K562 (cell line): ENCODE data around the gene HP1BP3. TPM values are rescaled to one million over a fixed set of nuclear protein-coding genes. Genes with fewer than 3 reads are reported as not detected.
A peak's percentile ranks its signal among the peaks of the same experiment; 100 is the strongest.

Experiments used
- ATAC-seq: fragments of 200-7000 bp; cut with Tn5 transposase; 3 replicates; pipeline ENCODE4 v1.9.1; 2020; ENCODE audit warnings: moderate library complexity
- BruUV-seq: library from RNA; stranded (reverse); fragments of 400-500 nt; replicated peaks from 2 replicates; lab custom pipeline; 2021; lab: Mats Ljungman, UMichigan
- CTCF ChIA-PET: fragments of 300-600 bp; formaldehyde crosslinking; extraction: SDS; loops from one replicate; lab custom pipeline; 2021; ENCODE audit warnings: low intra/inter-chr PET ratio; lab: Yijun Ruan, JAX
- POLR2A ChIA-PET: fragments of 300-600, 350-650 bp; sonication (Branson Sonifier 250); formaldehyde crosslinking; extraction: SDS; loops from one replicate; lab custom pipeline; 2021; ENCODE audit warnings: antibody characterized with exemption, inconsistent platforms; lab: Yijun Ruan, JAX
- DNase-seq, 4 experiments: peaks; one replicate each; pipeline versions ENCODE4 v3.0.0 to v3.0.0-alpha.2; 2011 to 2018; ENCODE audit warnings: low spot score in 3 of 4, mixed read lengths in 3 of 4; ENCODE audit errors: extremely low read depth in 1 of 4
- FAIRE-seq: peaks from 2 replicates; lab custom pipeline; 2011; peaks lifted over from hg19 to GRCh38; lab: Jason Lieb, UNC
- H2AFZ ChIP-seq: 2 replicates; pipeline ENCODE4 v1.6.0; 2011; ENCODE audit warnings: low read depth, low read length, control low read depth, inconsistent platforms
- H3K27ac ChIP-seq: fragments of 200-600 bp; 3 replicates; pipeline ENCODE4 v1.8.0; 2011; ENCODE audit warnings: low read depth, mild to moderate bottlenecking, control low read depth, inconsistent platforms, low read length, moderate library complexity, mixed read lengths; ENCODE audit errors: extremely low read depth
- H3K27me3 ChIP-seq, 2 experiments: fragments of 300-600 bp in 1 of 2; 2 replicates in 1 of 2; 3 replicates in 1 of 2; pipeline versions ENCODE4 v1.6.0 to v1.8.0; 2011; ENCODE audit warnings: inconsistent platforms in 2 of 2, low read length in 2 of 2, mild to moderate bottlenecking in 1 of 2, mixed read lengths in 1 of 2, moderate library complexity in 1 of 2; ENCODE audit not compliant: control insufficient read depth in 2 of 2, insufficient read depth in 2 of 2
- H3K36me3 ChIP-seq: fragments of 300-600 bp; 3 replicates; pipeline ENCODE4 v1.8.0; 2011; ENCODE audit warnings: mild to moderate bottlenecking, low read length, inconsistent platforms; ENCODE audit not compliant: control insufficient read depth, insufficient read depth
- H3K4me1 ChIP-seq, 2 experiments: fragments of 200-600 bp in 1 of 2; replicated peaks in 1 of 2; 2 replicates in 1 of 2; 3 replicates in 1 of 2; pipeline versions ENCODE4 v1.5.1 to v1.8.0; 2011; ENCODE audit warnings: inconsistent platforms in 2 of 2, low read length in 2 of 2, mild to moderate bottlenecking in 1 of 2, mixed read lengths in 1 of 2, moderate library complexity in 1 of 2; ENCODE audit not compliant: control insufficient read depth in 2 of 2, insufficient read depth in 2 of 2
- H3K4me2 ChIP-seq: 2 replicates; pipeline ENCODE4 v1.6.1; 2011; ENCODE audit warnings: low read length, control low read depth, inconsistent platforms, mixed read lengths; ENCODE audit not compliant: insufficient read depth
- H3K4me3 ChIP-seq: fragments of 200-600 bp; sonication (generic), shearing (Covaris generic); 2 replicates; pipeline ENCODE4 v1.5.1; 2016; ENCODE audit warnings: control low read depth, inconsistent platforms
- H3K79me2 ChIP-seq: fragments of 200-600 bp; 3 replicates; pipeline ENCODE4 v1.8.0; 2011; ENCODE audit warnings: low read length, inconsistent platforms; ENCODE audit not compliant: control insufficient read depth, insufficient read depth
- H3K9ac ChIP-seq, 2 experiments: 2 replicates each; pipeline versions ENCODE4 v1.6.0 to v1.6.1; 2011; ENCODE audit warnings: low read depth in 2 of 2, low read length in 2 of 2, control low read depth in 1 of 2, inconsistent platforms in 1 of 2, mild to moderate bottlenecking in 1 of 2, mixed read lengths in 1 of 2; ENCODE audit not compliant: insufficient read depth in 1 of 2
- H3K9me1 ChIP-seq: one replicate; pipeline ENCODE4 v1.6.0; 2011; ENCODE audit warnings: inconsistent platforms, mild to moderate bottlenecking, low read length, moderate library complexity; ENCODE audit not compliant: control insufficient read depth, insufficient read depth
- H3K9me3 ChIP-seq: replicated peaks from 2 replicates; pipeline ENCODE4 v1.5.1; 2011; ENCODE audit warnings: low read depth, low read length, inconsistent platforms; ENCODE audit not compliant: control insufficient read depth, insufficient read depth
- H4K20me1 ChIP-seq: replicated peaks from 2 replicates; pipeline ENCODE4 v1.6.1; 2011; ENCODE audit warnings: low read length, inconsistent platforms, mixed read lengths; ENCODE audit not compliant: control insufficient read depth, insufficient read depth
- E2F1 ChIP-seq: sonication (generic); formaldehyde crosslinking; IDR thresholded peaks from 2 replicates; pipeline ENCODE4 v1.8.1; 2023; ENCODE audit warnings: mild to moderate bottlenecking, missing genetic modification reagents, moderate library complexity
- LARP7 ChIP-seq: fragments of 450-650 bp; IDR thresholded peaks from 2 replicates; pipeline ENCODE4 v1.6.1; 2016
- MYC ChIP-seq, 2 experiments: fragments of 250-450 bp in 1 of 2; sonication (Bioruptor Pico) in 1 of 2; IDR thresholded peaks; 2 replicates each; pipeline versions ENCODE4 v1.5.1 to v1.6.1; 2012 to 2021; ENCODE audit warnings: low read depth in 2 of 2, borderline replicate concordance in 1 of 2, improper control_type of control experiment in 1 of 2, low read length in 1 of 2, mild to moderate bottlenecking in 1 of 2, moderate library complexity in 1 of 2
- OTX1 ChIP-seq: fragments of 450-650 bp; formaldehyde crosslinking; IDR thresholded peaks from 2 replicates; pipeline ENCODE4 v1.4.0; 2022; ENCODE audit warnings: mild to moderate bottlenecking
- TEAD2 ChIP-seq: fragments of 450-650 bp; IDR thresholded peaks from 2 replicates; pipeline ENCODE4 v1.6.1; 2016; ENCODE audit warnings: missing genetic modification characterization, control low read depth, missing compliant biosample characterization
- WGBS: fragments of 100-300 bp; shearing (Covaris generic); methylation state at CpG from one replicate; pipeline ENCODE4 v1.1.6; 2016; ENCODE audit warnings: low coverage, mixed read lengths; ENCODE audit not compliant: insufficient coverage; ENCODE audit errors: missing lambda C conversion rate; 5-methylcytosine and 5-hydroxymethylcytosine counted together
- in situ Hi-C: fragments of 300-500 bp; cut with MboI; formaldehyde crosslinking; loops from 4 replicates; pipeline ENCODE4 v1.15.0; 2018; ENCODE audit warnings: inconsistent platforms, mixed read lengths
- intact Hi-C: fragments of 100-400 bp; cut with micrococcal nuclease; formaldehyde crosslinking; loops from 2 replicates; pipeline ENCODE4 v1.14.2; 2022
- polyA plus RNA-seq, 8 experiments: library from polyadenylated mRNA; depleted of rRNA in 4 of 8; stranded (reverse) in 5 of 8; unstranded in 3 of 8; fragments of >200 nt; fragmentation: Nextera tagmentation in 2 of 8; fragmentation: Illumina TruSeq in 1 of 8; extraction: Ambion mirVana in 2 of 8; extraction: Trizol in 1 of 8; gene quantifications; 2 replicates each; pipeline versions ENCODE4 v1.2.1 to v1.2.3, GENCODE V29; 2011 to 2014; ENCODE audit warnings: inconsistent platforms in 1 of 8, missing spikeins in 1 of 8
- total RNA-seq, 7 experiments: library from RNA; depleted of rRNA in 6 of 7; stranded (reverse); fragments of >200 nt in 6 of 7; fragmentation: Illumina TruSeq in 2 of 7; extraction: Trizol in 2 of 7; gene quantifications; 2 replicates each; pipeline versions ENCODE4 v1.2.1 to v1.2.3, GENCODE V29; 2011 to 2021; ENCODE audit warnings: low replicate concordance in 1 of 7

The HP1BP3 gene
- total and polyA plus RNA-seq, 9 of the 15 experiments (the other 6 are each of a cell fraction or from before 2014, with no cell fraction given) = 57.3 to 513 (median 240) TPM

- TF ChIP-seq TEAD2 (tag) (no peak), OTX1 (CRISPR knock-in tag) (no peak)
- TF ChIP-seq, all 486 proteins: peak for 0
Measured at GRCh38 chr1:20699558-20699957, 87.5 kb downstream of the HP1BP3 start (continued).

- Histone ChIP-seq H3K4me1 (peaks cover 3 to 25% of the 10 kb centered on the region in 2 experiments; a peak in 3 of 5 replicates), H3K9me1 (no peaks in the 10 kb centered on the region), H2AFZ (no peak overlapping the region), H3K36me3 (no peaks in the 10 kb centered on the region), H4K20me1 (no peaks in the 10 kb centered on the region), H3K4me2 (no peak overlapping the region), H3K79me2 (no peaks in the 10 kb centered on the region), H3K9ac (peak overlapping the region in 1 of 2 experiments; percentile 52; a peak in 1 of 4 replicates), H3K9me3 (no peaks in the 10 kb centered on the region), H3K4me3 (no peak overlapping the region), H3K27me3 (peaks cover 4 to 26% of the 10 kb centered on the region in 2 experiments; a peak in 4 of 5 replicates), H3K27ac (no peak overlapping the region)
- ChIA-PET POLR2A (interaction anchor here (0.6 to 1.2 kb wide), 4 partner anchors 8 to 30 kb away, joined by 3 to 4 read pairs (median 3); partner anchors contain the start of gene KIF17), CTCF (no interaction called here)
- ATAC-seq = no peak
- TF ChIP-seq MYC (IDR thresholded peaks at IDR 0.05; ENCODE audit: low read depth, low read length) (no peak), MYC (CRISPR knock-in tag; IDR thresholded peaks at IDR 0.05; ENCODE audit: borderline replicate concordance, low read depth) (no peak), E2F1 (CRISPR knock-in tag) (no peak), LARP7 (no peak)
- no peak for DNase-seq
- BruUV-seq = no TSS peak
- intact Hi-C loops (loop anchor here (5.0 to 10.0 kb wide), 2 partner anchors 196 to 289 kb away; no protein-coding TSS in a partner anchor), in situ Hi-C loops (loop anchor here (5.0 kb wide), 1 partner anchor 509 kb away; no protein-coding TSS in a partner anchor)
- 49% methylated on average over 18 of the region's 18 CpGs for WGBS
- FAIRE-seq = no peak
Measured at GRCh38 chr1:20698195-20698910, 88.8 kb downstream of the HP1BP3 start.
